ENCODE results near the gene RABGGTA.
A peak's percentile ranks its signal among the peaks of the same experiment; 100 is the strongest.

RABGGTA gene

DNA sequence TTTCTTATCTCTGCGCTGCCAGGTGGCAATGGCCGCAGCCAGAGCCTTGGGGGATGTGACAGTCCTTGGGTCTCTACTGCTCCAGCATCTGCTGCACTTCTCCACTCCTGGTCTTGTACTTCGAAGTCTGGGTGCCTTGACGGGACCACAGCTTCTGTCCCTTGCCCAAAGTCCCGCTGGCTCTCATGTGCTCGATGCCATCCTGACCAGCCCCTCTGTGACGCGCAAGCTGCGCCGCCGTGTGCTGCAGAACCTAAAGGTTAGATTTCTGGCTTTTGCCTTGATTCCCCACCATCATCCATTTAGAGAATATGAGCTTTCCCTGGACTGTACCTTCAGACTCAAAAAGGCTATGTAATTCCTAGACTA, 32.6 kb upstream of the RABGGTA start:
- DNase-seq (ENCODE audit: low spot score), result no peak

DNA sequence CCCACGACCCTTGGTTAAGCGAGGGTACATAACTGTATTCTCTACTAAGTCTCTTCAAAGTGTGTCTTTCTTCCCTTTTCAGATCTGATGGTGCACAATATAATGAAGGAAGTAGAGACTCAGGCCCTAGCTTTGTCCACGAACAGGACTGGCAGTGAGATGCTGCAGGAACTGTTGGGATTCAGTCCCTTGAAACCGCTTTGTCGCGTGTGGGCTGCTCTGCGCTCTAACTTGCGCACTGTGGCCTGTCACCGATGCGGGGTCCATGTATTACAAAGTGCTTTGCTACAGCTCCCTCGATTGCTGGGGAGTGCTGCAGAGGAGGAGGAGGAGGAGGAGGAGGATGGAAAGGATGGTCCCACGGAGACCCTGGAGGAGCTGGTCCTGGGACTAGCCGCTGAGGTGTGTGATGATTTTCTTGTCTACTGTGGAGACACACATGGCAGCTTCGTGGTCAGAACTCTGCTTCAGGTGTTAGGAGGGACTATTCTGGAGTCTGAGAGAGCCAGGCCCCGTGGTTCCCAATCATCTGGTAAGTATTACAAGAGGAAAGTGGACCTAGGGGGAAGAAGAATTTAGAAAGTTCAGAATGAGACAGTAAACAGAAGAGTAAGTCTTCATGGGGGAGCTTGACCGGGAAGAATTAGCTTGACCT, 29.1 kb upstream of the RABGGTA start:
- no peak for DNase-seq (ENCODE audit: low spot score)

DNA sequence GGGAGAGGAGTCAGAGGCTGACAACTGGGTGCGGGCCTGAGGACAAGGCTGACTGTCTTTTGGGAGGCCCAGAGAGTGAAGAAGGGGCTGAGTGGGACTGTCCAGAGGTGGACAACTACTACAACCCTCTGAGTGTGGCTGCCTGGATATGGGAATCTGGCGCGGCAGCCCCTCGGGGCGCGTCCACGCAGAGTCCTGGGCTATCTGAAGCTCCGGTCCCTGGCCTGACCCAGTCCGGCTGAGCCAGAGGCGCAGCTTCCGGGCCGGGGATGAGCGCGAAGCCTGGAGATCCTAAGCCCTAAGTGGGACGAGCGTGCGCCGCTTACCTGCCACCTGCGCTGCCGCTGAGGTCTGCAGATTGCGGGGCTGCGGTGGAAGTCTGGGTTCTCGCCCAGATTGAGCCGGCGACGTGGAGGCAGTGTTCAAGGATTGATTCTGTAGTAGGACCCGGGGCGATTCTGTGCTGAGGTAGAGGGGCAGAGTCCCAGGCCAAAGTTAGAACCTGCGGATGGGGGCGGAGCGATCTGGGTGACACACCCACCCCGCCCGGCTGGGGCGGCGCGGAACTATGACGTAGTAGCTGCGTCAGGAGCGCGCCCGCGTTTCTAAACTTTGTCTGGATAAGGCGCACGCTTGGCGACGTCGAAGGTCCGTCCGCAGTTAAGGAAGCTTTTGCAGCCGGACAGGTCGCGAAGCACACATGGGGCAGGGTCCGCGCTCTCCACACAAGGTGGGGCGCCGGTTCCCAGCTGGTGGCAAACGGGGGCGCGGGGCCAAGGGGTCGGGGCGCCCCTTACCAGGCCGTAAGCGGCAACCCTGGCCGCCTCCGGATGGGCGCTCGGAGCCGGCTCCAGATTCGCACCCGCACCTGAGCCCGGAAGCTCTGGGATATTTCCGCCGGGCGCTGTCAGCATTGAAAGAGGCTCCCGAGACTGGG, 28.1 kb upstream of the RABGGTA start, which contains the start of the genes DHRS1 and NOP9:
TSS of gene DHRS1 (minus strand) at position 526 of the 937 bp plus-strand sequence. CDS start 674 bp downstream, outside the sequence.
TSS of gene NOP9 (plus strand) at position 596 of the 937 bp plus-strand sequence. CDS start at position 701, 105 bp downstream.
- DNase-seq (ENCODE audit: low spot score), result peak; percentile 94

DNA sequence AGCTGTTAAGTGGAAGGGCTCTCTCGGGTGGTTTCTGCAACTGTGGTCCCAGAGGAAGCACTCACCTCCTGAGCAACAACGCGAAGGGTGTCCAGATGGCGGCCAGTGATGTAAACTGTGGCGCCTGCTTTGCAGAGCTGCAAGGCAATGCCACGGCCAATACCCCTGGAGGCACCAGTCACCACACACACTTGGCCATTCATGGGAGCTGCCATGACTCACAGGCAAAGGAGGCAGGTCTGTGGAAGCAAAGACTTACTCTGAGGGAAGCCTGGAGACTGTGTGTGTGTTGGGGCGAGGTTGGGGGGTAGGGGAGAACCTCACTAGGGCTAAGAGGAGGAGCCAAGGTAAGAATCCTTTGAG, 27.5 kb upstream of the RABGGTA start:
- peak; percentile 92 for DNase-seq (ENCODE audit: low spot score)

DNA sequence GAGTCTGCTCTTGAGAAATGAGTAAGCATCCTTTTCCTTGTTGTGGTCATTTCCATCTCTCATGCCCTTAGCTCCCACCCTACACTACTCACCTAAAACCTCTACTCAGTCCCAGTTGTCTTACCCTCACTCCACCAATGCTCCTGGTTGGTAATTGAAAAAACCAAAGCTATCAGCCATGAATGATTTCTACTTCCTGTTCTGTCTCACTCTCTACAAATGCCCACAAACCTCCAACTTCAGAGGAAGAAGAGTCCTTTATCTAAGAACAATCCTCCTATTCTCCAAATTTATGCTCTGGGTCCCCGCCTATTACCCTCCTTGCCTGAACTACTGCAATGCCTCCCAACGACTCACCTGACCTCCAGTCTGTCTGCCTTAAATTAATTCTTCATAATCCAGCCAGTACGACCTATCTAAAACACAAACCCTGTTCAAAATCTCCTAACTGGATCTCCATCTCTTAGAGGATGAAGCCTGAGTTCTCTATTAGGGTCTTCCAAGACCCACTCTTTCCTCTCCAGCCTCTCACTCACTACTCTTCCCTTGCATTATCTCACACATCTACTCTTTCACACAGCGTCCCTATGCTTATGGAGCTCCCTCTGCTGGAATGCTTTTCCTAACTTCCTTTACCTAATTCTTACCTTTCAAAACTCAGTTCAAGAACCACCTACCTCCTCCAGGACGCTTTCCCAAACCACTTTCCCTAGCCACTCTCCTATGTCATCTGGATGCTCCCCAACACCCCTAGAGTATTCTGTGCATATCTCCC, 26.0 kb upstream of the RABGGTA start:
- DNase-seq (ENCODE audit: low spot score), result no peak

DNA sequence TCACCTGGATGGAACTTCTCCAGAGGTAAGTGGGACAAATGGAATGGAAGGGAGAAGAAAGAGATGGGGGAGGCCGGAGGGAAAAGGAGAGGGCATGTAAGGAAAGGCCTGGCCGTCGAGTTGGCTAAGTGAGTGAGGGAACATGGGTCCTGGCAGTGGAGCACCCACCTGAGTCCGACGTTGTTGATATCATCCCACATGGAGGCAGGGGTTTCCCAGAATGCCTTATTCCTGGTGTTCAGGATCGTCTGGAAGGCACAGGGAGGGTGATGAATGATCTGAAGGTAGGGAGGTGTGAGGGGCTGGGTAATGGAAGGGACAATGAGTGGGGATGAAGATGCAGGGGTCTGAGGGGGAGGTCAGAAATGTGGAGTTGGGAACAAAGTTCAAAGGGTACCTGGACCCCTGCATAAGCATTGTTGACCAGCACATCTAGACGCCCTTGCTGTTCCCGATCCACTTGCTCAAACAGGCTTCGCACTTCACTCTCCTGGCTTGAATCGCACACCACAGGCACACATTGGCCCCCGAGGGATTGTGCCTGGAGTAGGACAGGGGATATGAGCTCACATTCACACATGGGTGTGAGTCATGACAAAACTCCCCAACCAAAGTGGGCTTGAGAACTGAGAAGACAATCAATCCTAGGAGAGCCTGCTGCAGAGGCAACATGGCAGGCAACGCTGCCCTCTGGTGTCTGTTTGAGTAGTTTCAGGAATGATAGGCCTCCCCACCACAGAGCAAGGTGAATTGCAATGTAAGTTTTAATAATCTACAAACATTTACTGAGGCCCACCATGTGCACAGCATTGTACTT, 25.2 kb upstream of the RABGGTA start:
- DNase-seq (ENCODE audit: low spot score), result peak; percentile 87

DNA sequence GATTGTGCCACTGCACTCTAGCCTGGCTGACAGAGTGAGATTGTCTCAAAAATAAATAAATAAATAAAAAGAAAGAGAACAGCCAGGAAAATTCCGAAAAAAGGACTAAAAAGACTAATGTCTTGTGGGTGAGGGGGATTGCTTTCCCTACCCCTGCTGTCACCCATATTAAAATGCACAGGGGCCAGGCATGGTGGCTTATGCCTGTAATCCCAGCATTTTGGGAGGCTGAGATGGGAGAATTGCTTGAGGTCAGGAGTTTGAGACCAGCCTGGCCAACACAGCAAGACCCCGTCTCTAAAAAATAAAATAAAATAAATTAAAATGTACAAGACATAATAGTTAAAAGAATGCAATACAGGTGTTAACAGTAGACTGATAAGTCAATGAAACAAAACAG, 22.1 kb upstream of the RABGGTA start:
- DNase-seq (ENCODE audit: low spot score), result no peak

DNA sequence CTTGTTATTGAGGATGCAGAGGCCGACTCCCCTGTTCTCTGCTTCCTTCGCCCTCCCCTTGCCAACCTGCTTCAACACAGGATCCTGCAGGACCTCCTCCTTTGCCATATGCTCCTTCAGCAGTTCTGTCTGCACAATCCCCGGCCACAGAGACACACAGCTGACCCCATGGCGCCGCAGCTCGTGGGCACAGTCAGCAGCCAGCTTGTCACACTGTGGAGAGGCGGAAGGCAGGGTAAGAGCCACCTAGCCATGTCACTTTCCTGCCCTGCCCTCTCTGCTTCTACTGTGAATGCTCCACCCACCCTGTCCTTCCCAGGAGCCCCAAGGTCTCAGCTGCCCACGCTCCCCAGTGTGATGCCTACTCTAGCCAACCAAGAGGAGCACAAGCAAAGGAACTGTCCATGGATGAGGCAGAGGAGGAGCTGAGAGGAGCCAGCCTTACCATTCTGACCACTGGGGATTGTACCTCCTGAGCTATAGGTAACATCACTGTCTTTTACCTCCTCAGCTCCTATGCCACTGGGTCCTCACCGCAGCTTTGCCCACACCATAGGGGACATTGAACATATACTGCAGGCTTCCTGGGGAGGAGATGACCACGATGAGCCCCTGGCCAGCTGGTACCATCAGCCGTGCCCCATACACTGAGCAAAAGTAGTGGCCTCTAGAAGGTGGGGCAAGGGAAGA, 20.9 kb upstream of the RABGGTA start:
- DNase-seq (ENCODE audit: low spot score), result no peak

DNA sequence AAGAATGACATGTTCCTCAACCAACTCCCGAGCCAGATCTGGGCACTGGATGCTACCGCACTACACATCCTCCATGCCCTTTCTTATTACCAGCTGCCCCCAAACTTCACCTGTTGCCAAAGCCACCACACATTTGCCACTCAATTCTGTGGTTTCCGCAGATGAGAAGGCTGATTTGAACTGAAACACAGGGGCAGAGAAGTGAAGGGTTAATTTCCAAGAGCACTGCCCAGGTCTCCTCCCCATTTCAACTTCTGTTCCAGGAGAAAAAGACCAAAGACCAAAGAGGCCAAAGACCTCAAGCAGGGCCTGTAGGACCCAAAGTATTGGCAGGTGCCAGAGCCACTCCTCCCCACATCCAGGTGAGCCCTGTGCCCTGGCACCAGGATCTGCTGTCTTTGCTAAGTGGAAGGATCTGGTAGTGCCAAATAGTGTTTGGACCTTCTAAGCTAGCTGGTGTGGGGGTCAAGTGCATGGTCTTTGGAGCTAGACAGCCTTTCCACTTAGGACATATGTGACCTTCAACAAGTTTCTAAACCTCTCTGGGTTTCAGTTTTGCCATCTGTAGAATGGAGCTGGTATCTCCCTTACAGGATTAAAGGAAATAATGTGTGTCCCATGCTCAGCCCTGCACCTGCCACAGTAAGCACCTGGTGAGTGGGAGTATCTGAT, 20.2 kb upstream of the RABGGTA start:
- DNase-seq (ENCODE audit: low spot score), result no peak

DNA sequence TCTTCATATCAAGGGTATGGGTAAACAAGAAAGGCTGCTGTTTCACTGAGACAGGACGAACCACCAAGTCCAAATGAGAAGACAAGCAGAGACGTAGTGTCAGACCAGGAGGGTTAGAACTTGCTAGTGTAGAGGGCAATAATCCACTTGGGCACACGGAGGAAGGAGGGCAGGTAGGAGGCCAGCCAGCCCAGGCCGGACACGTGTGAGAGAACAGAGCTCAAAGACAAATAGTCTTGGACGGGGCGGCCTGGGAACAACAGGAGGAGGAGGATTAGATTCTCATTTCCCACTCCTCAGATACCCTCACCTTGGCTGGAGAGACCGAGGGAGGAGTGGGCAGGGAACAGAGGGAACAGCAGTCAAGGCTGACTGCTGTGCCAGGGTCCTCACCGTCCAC, 19.3 kb upstream of the RABGGTA start:
- DNase-seq (ENCODE audit: low spot score), result no peak

DNA sequence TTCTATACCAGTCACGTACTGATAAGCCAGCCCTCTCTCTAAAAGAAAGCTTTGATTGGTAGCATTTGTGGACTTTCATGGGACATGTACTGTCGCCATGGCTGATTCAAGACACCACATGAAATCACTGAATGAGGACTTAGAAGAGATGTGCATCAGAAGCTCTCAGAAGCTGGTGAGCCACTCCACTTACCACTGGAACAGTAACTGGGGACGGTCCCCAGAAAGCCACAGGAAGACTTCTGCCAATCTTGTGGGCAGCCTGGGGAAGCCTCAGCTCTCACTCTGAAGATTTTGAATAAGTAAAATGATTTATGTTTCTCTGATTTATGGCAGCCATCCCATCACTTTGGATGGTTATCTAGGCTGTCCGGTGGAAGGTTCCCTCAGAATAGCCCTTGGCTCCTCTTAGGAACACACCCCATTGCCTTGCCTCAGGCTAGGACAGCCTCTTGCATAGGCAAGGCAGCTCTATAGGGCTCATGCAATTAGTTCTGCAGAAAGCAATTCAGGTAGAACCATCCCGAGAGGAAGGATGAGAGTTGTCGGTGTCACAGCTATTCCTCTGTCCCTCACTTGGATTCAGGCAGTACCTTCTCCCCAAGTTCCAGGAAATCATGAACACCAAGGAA, 18.4 kb upstream of the RABGGTA start:
- DNase-seq (ENCODE audit: low spot score), result no peak

DNA sequence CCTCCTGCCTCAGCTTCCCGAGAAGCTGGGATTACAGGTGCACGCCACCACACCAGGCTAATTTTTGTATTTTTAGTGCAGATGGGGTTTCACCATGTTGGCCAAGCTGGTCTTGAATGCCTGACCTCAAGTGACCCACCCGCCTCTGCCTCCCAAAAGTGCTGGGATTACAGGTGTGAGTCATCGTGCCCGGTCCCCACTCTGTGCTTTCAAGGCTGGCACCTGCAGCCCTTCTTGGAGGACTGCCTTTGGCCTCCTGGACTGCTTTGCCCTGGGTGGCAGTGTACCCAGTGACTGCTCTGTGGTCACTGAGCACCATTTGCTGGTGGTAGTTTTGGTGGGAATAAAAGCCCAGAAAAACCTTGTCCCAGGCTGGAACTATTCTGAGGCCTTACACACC, 15.6 kb upstream of the RABGGTA start:
- no peak for DNase-seq (ENCODE audit: low spot score)

DNA sequence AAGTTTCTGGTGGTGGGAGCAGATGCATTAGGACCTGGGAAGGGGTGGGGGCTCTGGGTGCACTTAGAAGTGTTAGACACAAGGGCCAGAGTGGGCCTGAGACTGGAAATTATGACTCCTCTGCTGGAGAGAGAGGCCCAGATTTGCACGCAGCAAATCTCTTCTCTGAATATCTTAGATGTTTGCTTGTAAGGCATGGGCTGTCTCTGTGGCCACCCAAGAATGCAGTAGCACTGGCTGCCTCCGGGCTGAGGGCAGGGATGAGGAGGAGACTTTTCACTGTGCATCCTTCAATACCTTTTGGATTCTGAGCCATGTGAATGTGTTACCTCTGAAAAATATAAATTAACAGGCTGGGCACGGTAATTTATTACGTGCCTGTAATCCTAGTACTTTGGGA, 14.0 kb upstream of the RABGGTA start:
- DNase-seq (ENCODE audit: low spot score), result no peak

DNA sequence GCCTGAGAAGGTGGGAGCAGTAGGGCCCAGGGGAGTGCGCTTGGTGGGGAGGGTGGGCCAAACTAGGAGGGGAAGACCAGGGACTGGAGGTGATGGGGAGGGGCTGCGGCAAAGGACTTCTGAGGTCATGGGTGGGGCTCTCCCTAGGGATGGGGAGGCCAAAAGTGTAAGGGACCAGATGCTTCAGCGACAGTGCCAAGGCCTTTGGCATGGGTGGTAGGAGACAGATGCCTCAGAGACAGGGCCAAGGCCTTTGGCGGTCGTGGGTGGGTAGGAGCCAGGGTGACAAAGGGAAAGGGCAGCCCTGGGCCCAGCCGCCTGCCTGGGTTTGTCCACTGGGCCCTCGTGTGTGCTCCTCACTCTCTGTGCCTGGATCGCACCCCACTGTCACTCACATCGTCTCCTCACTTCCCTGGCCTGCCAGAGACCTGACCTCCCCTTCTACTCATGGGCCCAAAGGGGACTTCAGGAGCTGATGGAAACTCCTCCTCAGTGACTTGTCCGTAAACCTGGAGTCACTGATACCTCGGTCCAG, 13.2 kb upstream of the RABGGTA start:
- no peak for DNase-seq (ENCODE audit: low spot score)

DNA sequence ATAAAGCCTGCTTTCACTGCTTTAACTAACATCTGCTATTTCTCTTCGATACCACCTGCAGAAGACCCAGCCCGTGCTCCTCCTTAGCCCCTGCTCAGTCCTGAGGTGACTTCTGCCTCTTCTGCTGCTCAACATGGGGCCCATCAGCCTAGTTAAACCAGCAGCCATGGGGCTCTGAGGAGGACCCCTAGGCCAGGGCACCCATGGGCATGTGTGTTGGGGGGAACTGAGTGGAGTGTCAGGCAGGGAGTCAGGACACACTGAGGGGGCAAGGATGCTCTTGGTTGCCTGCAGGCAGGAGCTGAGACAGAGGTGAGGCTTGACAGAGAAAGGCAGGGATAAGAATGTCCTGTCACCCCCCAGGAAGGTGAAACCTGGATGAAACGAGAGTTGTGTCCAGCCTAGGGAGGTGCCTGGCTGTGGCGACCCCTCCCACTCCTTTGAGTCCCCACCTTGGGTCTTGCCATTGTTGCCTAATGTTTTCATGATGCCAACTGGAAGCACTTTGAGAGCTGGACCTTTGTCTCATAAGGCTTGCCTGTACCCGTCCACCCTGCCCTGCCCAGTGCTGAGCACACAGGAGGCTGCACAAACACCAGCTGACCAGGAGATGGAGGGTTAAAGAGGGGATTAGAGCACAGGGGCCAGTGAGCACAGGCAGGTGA, 12.5 kb upstream of the RABGGTA start:
- no peak for DNase-seq (ENCODE audit: low spot score)

DNA sequence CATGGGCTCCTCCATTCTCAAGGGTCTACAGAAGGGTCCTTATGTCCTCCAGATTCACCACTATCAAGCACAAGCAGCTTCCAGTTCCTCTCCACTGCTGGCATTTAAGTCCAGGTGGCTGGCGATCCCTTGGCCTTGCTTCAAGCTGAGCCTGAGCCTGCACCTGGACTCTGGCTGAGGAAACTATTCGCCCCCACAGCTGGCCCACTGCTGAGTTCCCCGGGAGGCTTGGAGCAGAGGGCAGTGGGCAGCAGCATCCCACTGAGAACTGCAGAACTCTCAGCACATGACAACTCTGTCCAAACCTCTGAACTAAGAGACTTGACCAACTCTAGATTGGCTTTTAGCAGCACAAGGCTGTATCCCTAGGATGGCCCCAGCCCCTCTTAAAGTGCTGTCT, 11.3 kb upstream of the RABGGTA start:
- DNase-seq (ENCODE audit: low spot score), result no peak

DNA sequence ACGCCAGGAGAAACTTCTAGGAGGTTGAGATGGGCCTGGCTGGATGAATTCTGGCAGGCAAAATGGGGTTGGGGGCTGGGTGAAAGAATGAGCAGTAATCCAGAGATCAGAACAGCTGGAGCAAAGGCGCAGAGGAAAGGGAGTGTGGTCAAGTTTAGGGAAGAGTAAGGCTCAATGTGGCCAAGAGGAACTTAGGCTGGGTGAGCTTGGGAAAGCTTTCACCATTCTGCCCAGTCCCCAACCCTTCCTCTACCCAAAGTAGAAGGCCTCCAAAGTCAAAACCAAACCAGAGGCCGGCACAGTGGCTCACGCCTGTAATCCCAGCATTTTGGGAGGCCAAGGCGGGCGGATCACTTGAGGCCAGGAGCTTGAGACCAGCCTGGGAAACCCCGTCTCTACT, 10.2 kb upstream of the RABGGTA start:
- DNase-seq (ENCODE audit: low spot score), result no peak

DNA sequence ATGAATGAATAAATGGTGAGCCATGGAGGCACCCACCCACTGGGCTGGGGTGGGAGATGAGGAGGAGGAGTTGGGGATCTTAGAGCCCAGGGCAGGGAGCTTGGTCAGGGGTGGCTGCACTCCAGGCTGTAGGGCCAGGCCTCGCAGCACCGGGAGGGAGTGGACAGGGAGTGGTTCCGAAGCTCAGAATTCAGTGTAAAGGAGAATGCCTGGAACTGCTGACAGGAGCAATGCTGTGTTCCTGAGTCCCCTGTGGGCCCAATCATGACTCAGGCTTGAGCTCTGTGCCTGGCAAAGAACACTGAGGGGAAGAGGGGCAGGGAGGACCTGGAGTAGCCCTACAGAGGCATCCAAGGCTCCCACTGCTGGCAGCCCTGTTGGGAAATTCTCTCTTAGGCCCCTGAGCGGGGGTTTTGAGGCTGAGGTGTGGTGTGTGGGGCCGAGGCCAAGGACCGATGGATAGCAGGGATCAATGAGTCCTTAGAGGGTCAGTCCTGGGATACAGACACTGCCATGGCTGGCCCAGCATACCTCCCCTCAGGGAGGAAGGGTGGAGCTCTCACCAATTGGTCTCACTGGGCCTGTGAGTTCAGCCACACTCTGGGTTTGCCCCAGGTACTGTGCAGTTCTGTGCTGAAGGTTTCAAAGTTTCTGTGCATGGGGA, 9.5 kb upstream of the RABGGTA start:
- DNase-seq (ENCODE audit: low spot score), result no peak

All from COLO829 (cell line).